ENCODE results near the gene TOP2B. TPM values are rescaled to one million over a fixed set of nuclear protein-coding genes. Genes with fewer than 3 reads are reported as not detected.

Gene TOP2B
- polyA plus RNA-seq, 1 donor (not counting 4 experiments of a cell fraction or from before 2014, with no cell fraction given): 71.8 TPM

DNA sequence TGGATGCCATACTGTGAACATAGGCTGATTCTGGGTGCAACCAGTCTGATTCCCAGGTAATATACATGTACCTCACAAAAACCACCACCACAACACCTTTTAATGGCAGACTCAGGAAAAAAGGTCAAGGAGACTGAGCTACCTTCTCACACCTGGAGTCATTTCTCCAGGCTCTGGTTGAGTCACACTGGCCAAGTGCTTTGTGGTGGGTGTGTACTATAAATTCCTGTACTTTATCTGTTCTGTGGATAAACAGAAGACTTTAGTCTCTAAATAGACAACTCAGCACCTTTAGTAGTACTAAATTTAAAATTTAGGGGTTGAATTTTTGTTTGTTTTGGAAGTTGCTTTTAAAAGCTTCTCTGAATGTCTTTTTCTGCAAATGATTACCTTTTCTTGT, 46.7 kb downstream of the TOP2B start:
- Histone ChIP-seq H3K27me3 (ENCODE audit: control insufficient read depth, extremely low read depth, insufficient read depth, low read length) (no peaks in the 10 kb centered on the region), H4K20me1 (ENCODE audit: control insufficient read depth, extremely low read depth, insufficient read depth, low read length) (no peaks in the 10 kb centered on the region), H3K27ac (ENCODE audit: control insufficient read depth, insufficient read depth, low read length) (no peak overlapping the region), H3K36me3 (ENCODE audit: control insufficient read depth in 2 of 2, extremely low read depth in 1 of 2, insufficient read depth in 2 of 2, low read length in 2 of 2) (peaks cover 0 to 4% of the 10 kb centered on the region in 2 experiments), H3K9me1 (ENCODE audit: control insufficient read depth, extremely low read depth, insufficient read depth, low read length) (no peaks in the 10 kb centered on the region), H3K4me3 (ENCODE audit: control insufficient read depth in 2 of 3, extremely low read depth in 1 of 3, insufficient read depth in 2 of 3, low read depth in 1 of 3, low read length in 3 of 3) (no peak overlapping the region), H2AFZ (ENCODE audit: control insufficient read depth, low read length) (no peak overlapping the region), H3K79me2 (ENCODE audit: control insufficient read depth, insufficient read depth, low read length) (no peaks in the 10 kb centered on the region), H3K4me2 (ENCODE audit: control insufficient read depth, extremely low read depth, insufficient read depth, low read depth, low read length) (no peak overlapping the region), H3K9me3 (ENCODE audit: control insufficient read depth, low read depth, low read length) (no peaks in the 10 kb centered on the region), H3K4me1 (ENCODE audit: control insufficient read depth, extremely low read depth, insufficient read depth, low read length) (peaks cover 5% of the 10 kb centered on the region), H3K9ac (ENCODE audit: control insufficient read depth, extremely low read depth, insufficient read depth, low read length) (no peak overlapping the region)
- TF ChIP-seq, protein P1, sequence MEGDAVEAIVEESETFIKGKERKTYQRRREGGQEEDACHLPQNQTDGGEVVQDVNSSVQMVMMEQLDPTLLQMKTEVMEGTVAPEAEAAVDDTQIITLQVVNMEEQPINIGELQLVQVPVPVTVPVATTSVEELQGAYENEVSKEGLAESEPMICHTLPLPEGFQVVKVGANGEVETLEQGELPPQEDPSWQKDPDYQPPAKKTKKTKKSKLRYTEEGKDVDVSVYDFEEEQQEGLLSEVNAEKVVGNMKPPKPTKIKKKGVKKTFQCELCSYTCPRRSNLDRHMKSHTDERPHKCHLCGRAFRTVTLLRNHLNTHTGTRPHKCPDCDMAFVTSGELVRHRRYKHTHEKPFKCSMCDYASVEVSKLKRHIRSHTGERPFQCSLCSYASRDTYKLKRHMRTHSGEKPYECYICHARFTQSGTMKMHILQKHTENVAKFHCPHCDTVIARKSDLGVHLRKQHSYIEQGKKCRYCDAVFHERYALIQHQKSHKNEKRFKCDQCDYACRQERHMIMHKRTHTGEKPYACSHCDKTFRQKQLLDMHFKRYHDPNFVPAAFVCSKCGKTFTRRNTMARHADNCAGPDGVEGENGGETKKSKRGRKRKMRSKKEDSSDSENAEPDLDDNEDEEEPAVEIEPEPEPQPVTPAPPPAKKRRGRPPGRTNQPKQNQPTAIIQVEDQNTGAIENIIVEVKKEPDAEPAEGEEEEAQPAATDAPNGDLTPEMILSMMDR (optimal IDR thresholded peaks at IDR 0.05 in 1 of 3, IDR thresholded peaks at IDR 0.05 in 1 of 3, conservative IDR thresholded peaks at IDR 0.05 in 1 of 3; ENCODE audit: extremely low read depth in 1 of 3, insufficient read depth in 2 of 3, low read length in 3 of 3): no peak
- no peak for TF ChIP-seq EZH2 (IDR thresholded peaks at IDR 0.05; ENCODE audit: low read length)
- no peak for DNase-seq (ENCODE audit: low read depth, low spot score)
- peak; percentile 20 for FAIRE-seq
- dilution Hi-C loops (cut with MboI; ENCODE audit: extremely low pct_ligation_motif_present, low sequenced_read_pairs): no loop called here

DNA sequence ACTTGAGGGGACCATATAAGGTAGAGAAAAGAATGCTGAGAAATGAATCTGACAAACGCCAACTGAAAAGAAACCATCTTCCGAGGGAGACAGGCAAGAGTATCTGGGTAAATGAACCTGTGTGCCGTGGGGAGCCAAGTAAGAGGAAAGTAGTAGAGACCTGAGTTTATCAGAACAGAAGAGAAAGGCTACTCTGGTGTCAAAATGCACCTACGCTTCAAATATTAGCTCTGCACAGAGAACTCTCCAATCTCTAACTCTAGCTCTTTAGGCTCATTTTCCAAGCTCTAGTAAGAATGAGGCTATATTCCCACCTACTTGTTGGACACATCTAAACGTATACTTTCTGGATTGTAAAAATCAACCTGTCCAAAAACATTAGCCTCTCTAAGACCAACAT, 53.5 kb downstream of the TOP2B start:
- Histone ChIP-seq H3K4me3 (ENCODE audit: control insufficient read depth in 2 of 3, extremely low read depth in 1 of 3, insufficient read depth in 2 of 3, low read depth in 1 of 3, low read length in 3 of 3) (no peak overlapping the region), H2AFZ (ENCODE audit: control insufficient read depth, low read length) (no peak overlapping the region), H3K27ac (ENCODE audit: control insufficient read depth, insufficient read depth, low read length) (no peak overlapping the region), H3K9ac (ENCODE audit: control insufficient read depth, extremely low read depth, insufficient read depth, low read length) (no peak overlapping the region), H3K4me1 (ENCODE audit: control insufficient read depth, extremely low read depth, insufficient read depth, low read length) (no peaks in the 10 kb centered on the region), H3K9me3 (ENCODE audit: control insufficient read depth, low read depth, low read length) (no peaks in the 10 kb centered on the region), H3K36me3 (ENCODE audit: control insufficient read depth in 2 of 2, extremely low read depth in 1 of 2, insufficient read depth in 2 of 2, low read length in 2 of 2) (peaks cover 4 to 6% of the 10 kb centered on the region in 2 experiments), H3K79me2 (ENCODE audit: control insufficient read depth, insufficient read depth, low read length) (no peaks in the 10 kb centered on the region), H4K20me1 (ENCODE audit: control insufficient read depth, extremely low read depth, insufficient read depth, low read length) (no peaks in the 10 kb centered on the region), H3K27me3 (ENCODE audit: control insufficient read depth, extremely low read depth, insufficient read depth, low read length) (no peaks in the 10 kb centered on the region), H3K4me2 (ENCODE audit: control insufficient read depth, extremely low read depth, insufficient read depth, low read depth, low read length) (no peak overlapping the region), H3K9me1 (ENCODE audit: control insufficient read depth, extremely low read depth, insufficient read depth, low read length) (no peaks in the 10 kb centered on the region)
- DNase-seq (ENCODE audit: low read depth, low spot score) (no peak), FAIRE-seq (no peak)
- dilution Hi-C loops (cut with MboI; ENCODE audit: extremely low pct_ligation_motif_present, low sequenced_read_pairs): no loop called here
- TF ChIP-seq, protein P1 (optimal IDR thresholded peaks at IDR 0.05 in 1 of 3, IDR thresholded peaks at IDR 0.05 in 1 of 3, conservative IDR thresholded peaks at IDR 0.05 in 1 of 3; ENCODE audit: extremely low read depth in 1 of 3, insufficient read depth in 2 of 3, low read length in 3 of 3): no peak
- no peak for TF ChIP-seq EZH2 (IDR thresholded peaks at IDR 0.05; ENCODE audit: low read length)
